ENCODE results near the gene PITPNC1. TPM values are rescaled to one million over a fixed set of nuclear protein-coding genes. Genes with fewer than 3 reads are reported as not detected.
"Not testable (repeated sequence)": the region's sequence is repeated elsewhere in the genome, so short reads cannot be mapped to it uniquely, and the experiment has no call there.

The PITPNC1 gene
- total and polyA plus RNA-seq, 2 donors (not counting 1 experiment from before 2014, with no cell fraction given): 4.7 to 26.1 TPM

DNA sequence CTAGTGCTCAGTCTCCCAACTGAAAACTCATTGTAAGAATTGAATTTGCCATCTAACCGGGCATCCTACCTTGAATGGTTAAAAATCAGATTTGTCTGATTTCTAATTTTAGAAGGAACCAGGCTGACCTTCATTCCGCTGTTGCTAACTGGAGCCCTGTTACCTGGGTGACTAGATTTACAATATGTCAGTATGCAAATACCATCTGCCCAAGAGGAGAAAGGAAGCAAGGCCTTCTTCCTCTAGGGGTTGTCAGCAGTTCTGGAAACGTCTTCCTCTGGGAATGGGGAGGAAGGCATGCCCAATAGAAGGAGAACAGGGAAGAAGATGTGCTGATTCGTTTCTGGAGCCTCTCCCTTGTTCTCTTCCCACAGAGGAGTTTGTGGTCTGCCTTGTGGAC is 137.9 kb downstream of the PITPNC1 start:
- Mint-ChIP-seq H3K9me3 (ENCODE audit: insufficient read depth) (peaks cover 2% of the 10 kb centered on the region), H3K4me1 (peaks cover 17% of the 10 kb centered on the region), H3K27me3 (no peaks in the 10 kb centered on the region), H3K27ac (no peak overlapping the region), H3K4me3 (no peak overlapping the region)
- no peak overlapping the region for H3K4me3 ChIP-seq (ENCODE audit: control extremely low read depth in 1 of 5, extremely low read depth in 1 of 5, insufficient read depth in 1 of 5, low read depth in 2 of 5, low read length in 4 of 5)
- H3K4me2 ChIP-seq (replicated peaks; ENCODE audit: low read depth, low read length, poor library complexity, severe bottlenecking): no peak overlapping the region
- peaks cover 4% of the 10 kb centered on the region for H3K79me2 ChIP-seq (ENCODE audit: control insufficient read depth, insufficient read depth, low read length)
- WGBS (ENCODE audit: insufficient coverage): 57% methylated on average over 1 of the region's 4 CpGs
- ATAC-seq (ENCODE audit: low read depth) (no peak), DNase-seq (no peak)
- CTCF ChIA-PET: no interaction called here
- H3K36me3 ChIP-seq (replicated peaks in 1 of 2; ENCODE audit: control extremely low read depth in 1 of 2, control insufficient read depth in 1 of 2, extremely low read depth in 1 of 2, insufficient read depth in 2 of 2, low read length in 1 of 2): no peaks in the 10 kb centered on the region
- H3K4me1 ChIP-seq (ENCODE audit: control insufficient read depth in 2 of 2, insufficient read depth in 2 of 2, low read length in 2 of 2): peaks cover 0 to 9% of the 10 kb centered on the region in 2 donors
- H4K20me1 ChIP-seq (ENCODE audit: control insufficient read depth, insufficient read depth, low read length, poor library complexity, severe bottlenecking): no peaks in the 10 kb centered on the region
- H3K9ac ChIP-seq (ENCODE audit: low read length): no peak overlapping the region
- intact Hi-C loops (cut with micrococcal nuclease): no loop called here
- H3K27me3 ChIP-seq (replicated peaks in 1 of 4; ENCODE audit: control extremely low read depth in 1 of 4, control insufficient read depth in 3 of 4, insufficient read depth in 4 of 4, low read length in 3 of 4): no peaks in the 10 kb centered on the region
- no peak overlapping the region for H3K27ac ChIP-seq (ENCODE audit: low read length in 2 of 2)
- H3K9me3 ChIP-seq (ENCODE audit: control extremely low read depth in 1 of 3, control insufficient read depth in 2 of 3, insufficient read depth in 1 of 3, low read length in 2 of 3): peaks cover 0 to 7% (median 2%) of the 10 kb centered on the region in 3 donors
- H2AFZ ChIP-seq (ENCODE audit: insufficient read depth, low read depth, low read length, poor library complexity, severe bottlenecking): no peak overlapping the region
- POLR2A ChIA-PET: no interaction called here
- TF ChIP-seq, protein P1, sequence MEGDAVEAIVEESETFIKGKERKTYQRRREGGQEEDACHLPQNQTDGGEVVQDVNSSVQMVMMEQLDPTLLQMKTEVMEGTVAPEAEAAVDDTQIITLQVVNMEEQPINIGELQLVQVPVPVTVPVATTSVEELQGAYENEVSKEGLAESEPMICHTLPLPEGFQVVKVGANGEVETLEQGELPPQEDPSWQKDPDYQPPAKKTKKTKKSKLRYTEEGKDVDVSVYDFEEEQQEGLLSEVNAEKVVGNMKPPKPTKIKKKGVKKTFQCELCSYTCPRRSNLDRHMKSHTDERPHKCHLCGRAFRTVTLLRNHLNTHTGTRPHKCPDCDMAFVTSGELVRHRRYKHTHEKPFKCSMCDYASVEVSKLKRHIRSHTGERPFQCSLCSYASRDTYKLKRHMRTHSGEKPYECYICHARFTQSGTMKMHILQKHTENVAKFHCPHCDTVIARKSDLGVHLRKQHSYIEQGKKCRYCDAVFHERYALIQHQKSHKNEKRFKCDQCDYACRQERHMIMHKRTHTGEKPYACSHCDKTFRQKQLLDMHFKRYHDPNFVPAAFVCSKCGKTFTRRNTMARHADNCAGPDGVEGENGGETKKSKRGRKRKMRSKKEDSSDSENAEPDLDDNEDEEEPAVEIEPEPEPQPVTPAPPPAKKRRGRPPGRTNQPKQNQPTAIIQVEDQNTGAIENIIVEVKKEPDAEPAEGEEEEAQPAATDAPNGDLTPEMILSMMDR (IDR thresholded peaks at IDR 0.05): no peak
- TF ChIP-seq EZH2 (IDR thresholded peaks at IDR 0.05; ENCODE audit: borderline replicate concordance, insufficient read depth, low read depth, low read length, poor library complexity, severe bottlenecking): no peak

DNA sequence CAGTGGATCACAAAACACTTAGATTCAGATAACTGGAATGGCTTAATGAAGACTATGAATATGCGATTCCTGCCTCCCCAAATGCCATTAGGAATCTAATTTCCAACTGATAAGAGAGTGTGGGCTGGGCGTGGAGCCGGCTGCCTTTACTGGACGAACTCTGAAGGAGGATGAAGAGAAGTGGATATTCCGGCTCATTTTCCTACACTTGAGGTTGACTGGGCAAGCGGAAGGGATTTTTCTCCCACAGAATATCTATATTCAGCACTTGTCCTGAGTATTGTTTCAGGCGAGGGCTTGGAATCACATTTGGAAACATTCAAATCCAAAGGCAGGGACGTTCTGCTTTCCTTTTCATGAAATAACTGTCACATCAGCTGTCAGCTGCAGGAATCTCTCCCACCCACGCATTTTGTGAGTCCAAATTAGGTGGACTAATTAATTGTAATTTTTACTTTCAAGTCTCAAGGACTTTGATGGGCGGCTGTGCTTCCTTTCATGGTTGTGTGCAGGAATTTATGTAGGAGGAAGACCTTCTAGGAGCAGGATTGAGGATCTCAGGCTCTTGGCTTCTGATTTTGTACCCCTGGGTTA is 138.5 kb downstream of the PITPNC1 start:
- H3K27ac Mint-ChIP-seq: no peak overlapping the region
- Histone ChIP-seq H3K4me3 (ENCODE audit: control extremely low read depth in 1 of 5, extremely low read depth in 1 of 5, insufficient read depth in 1 of 5, low read depth in 2 of 5, low read length in 4 of 5) (no peak overlapping the region), H3K9ac (ENCODE audit: low read length) (no peak overlapping the region), H3K27me3 (replicated peaks in 1 of 4; ENCODE audit: control extremely low read depth in 1 of 4, control insufficient read depth in 3 of 4, insufficient read depth in 4 of 4, low read length in 3 of 4) (no peaks in the 10 kb centered on the region), H3K4me1 (ENCODE audit: control insufficient read depth in 2 of 2, insufficient read depth in 2 of 2, low read length in 2 of 2) (peaks cover 0 to 14% of the 10 kb centered on the region in 2 donors), H3K4me2 (replicated peaks; ENCODE audit: low read depth, low read length, poor library complexity, severe bottlenecking) (no peak overlapping the region), H3K27ac (ENCODE audit: low read length in 2 of 2) (no peak overlapping the region), H4K20me1 (ENCODE audit: control insufficient read depth, insufficient read depth, low read length, poor library complexity, severe bottlenecking) (no peaks in the 10 kb centered on the region), H3K79me2 (ENCODE audit: control insufficient read depth, insufficient read depth, low read length) (peaks cover 4% of the 10 kb centered on the region), H3K9me3 (ENCODE audit: control extremely low read depth in 1 of 3, control insufficient read depth in 2 of 3, insufficient read depth in 1 of 3, low read length in 2 of 3) (peaks cover 0 to 4% (median 2%) of the 10 kb centered on the region in 3 donors), H3K36me3 (replicated peaks in 1 of 2; ENCODE audit: control extremely low read depth in 1 of 2, control insufficient read depth in 1 of 2, extremely low read depth in 1 of 2, insufficient read depth in 2 of 2, low read length in 1 of 2) (no peaks in the 10 kb centered on the region), H2AFZ (ENCODE audit: insufficient read depth, low read depth, low read length, poor library complexity, severe bottlenecking) (no peak overlapping the region)
- no peak overlapping the region for H3K4me3 Mint-ChIP-seq
- peaks cover 2% of the 10 kb centered on the region for H3K9me3 Mint-ChIP-seq (ENCODE audit: insufficient read depth)
- no peak for TF ChIP-seq EZH2 (IDR thresholded peaks at IDR 0.05; ENCODE audit: borderline replicate concordance, insufficient read depth, low read depth, low read length, poor library complexity, severe bottlenecking)
- TF ChIP-seq, protein P1 (IDR thresholded peaks at IDR 0.05): no peak
- WGBS (ENCODE audit: insufficient coverage): 100% methylated on average over 2 of the region's 10 CpGs
- H3K27me3 Mint-ChIP-seq: no peaks in the 10 kb centered on the region
- ATAC-seq (ENCODE audit: low read depth) (no peak), DNase-seq (no peak)
- peaks cover 22% of the 10 kb centered on the region for H3K4me1 Mint-ChIP-seq
- POLR2A ChIA-PET: no interaction called here
- CTCF ChIA-PET: no interaction called here
- intact Hi-C loops (cut with micrococcal nuclease): no loop called here

DNA sequence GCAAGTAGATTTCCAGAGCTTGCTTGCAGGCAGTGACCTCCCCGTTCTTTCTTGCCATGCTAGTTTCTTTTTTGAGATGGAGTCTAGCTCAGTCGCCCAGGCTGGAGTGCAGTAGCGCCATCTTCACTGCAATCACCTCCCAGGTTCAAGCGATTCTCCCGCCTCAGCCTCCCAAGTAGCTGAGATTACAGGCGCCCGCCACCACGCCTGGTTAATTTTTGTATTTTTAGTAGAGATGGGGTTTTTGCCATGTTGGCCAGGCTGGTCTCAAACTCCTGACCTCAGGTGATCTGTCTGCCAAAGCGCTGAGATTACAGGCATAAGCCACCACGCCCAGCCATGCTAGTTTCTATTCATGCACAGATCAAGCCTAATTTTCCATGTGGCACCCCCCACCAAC is 139.5 kb downstream of the PITPNC1 start:
- CTCF ChIA-PET: not testable (repeated sequence)

More for the DNA sequence above, 139.5 kb downstream of the PITPNC1 start:
- H3K9me3 ChIP-seq (ENCODE audit: control extremely low read depth in 1 of 3, control insufficient read depth in 2 of 3, insufficient read depth in 1 of 3, low read length in 2 of 3); H4K20me1 ChIP-seq (ENCODE audit: control insufficient read depth, insufficient read depth, low read length, poor library complexity, severe bottlenecking); intact Hi-C loops (cut with micrococcal nuclease); POLR2A ChIA-PET; ATAC-seq (ENCODE audit: low read depth); H3K4me3 ChIP-seq (ENCODE audit: control extremely low read depth in 1 of 5, extremely low read depth in 1 of 5, insufficient read depth in 1 of 5, low read depth in 2 of 5, low read length in 4 of 5); H3K9me3 Mint-ChIP-seq (ENCODE audit: insufficient read depth); H3K4me2 ChIP-seq (replicated peaks; ENCODE audit: low read depth, low read length, poor library complexity, severe bottlenecking); H3K27me3 Mint-ChIP-seq; H3K36me3 ChIP-seq (replicated peaks in 1 of 2; ENCODE audit: control extremely low read depth in 1 of 2, control insufficient read depth in 1 of 2, extremely low read depth in 1 of 2, insufficient read depth in 2 of 2, low read length in 1 of 2); H2AFZ ChIP-seq (ENCODE audit: insufficient read depth, low read depth, low read length, poor library complexity, severe bottlenecking); H3K27ac Mint-ChIP-seq; H3K27me3 ChIP-seq (replicated peaks in 1 of 4; ENCODE audit: control extremely low read depth in 1 of 4, control insufficient read depth in 3 of 4, insufficient read depth in 4 of 4, low read length in 3 of 4); H3K4me3 Mint-ChIP-seq; DNase-seq; H3K27ac ChIP-seq (ENCODE audit: low read length in 2 of 2); H3K9ac ChIP-seq (ENCODE audit: low read length); H3K79me2 ChIP-seq (ENCODE audit: control insufficient read depth, insufficient read depth, low read length): not testable (repeated sequence)
- H3K4me1 ChIP-seq (ENCODE audit: control insufficient read depth in 2 of 2, insufficient read depth in 2 of 2, low read length in 2 of 2): peaks cover 0 to 19% of the 10 kb centered on the region in 2 donors
- 100% methylated on average over 3 of the region's 10 CpGs for WGBS (ENCODE audit: insufficient coverage)
- peaks cover 27% of the 10 kb centered on the region for H3K4me1 Mint-ChIP-seq
